ENCODE data around the gene PPP6R3.

PPP6R3 gene

GRCh38 chr11:68468217-68468828 lies 7.8 kb downstream of the PPP6R3 start:
- peaks cover 66% of the 10 kb centered on the region for H3K36me3 Mint-ChIP-seq (ENCODE audit: low read depth)
- peak overlapping the region in 2 of 3 experiments; percentile 4 to 9 for H3K27ac Mint-ChIP-seq
- peaks cover 13% of the 10 kb centered on the region for H3K9me3 Mint-ChIP-seq
- no peaks in the 10 kb centered on the region for H3K27me3 Mint-ChIP-seq (ENCODE audit: low read depth)
- H3K4me1 Mint-ChIP-seq, result peaks cover 68% of the 10 kb centered on the region
- H3K4me3 Mint-ChIP-seq, result no peak overlapping the region
- TF ChIP-seq, protein P1, sequence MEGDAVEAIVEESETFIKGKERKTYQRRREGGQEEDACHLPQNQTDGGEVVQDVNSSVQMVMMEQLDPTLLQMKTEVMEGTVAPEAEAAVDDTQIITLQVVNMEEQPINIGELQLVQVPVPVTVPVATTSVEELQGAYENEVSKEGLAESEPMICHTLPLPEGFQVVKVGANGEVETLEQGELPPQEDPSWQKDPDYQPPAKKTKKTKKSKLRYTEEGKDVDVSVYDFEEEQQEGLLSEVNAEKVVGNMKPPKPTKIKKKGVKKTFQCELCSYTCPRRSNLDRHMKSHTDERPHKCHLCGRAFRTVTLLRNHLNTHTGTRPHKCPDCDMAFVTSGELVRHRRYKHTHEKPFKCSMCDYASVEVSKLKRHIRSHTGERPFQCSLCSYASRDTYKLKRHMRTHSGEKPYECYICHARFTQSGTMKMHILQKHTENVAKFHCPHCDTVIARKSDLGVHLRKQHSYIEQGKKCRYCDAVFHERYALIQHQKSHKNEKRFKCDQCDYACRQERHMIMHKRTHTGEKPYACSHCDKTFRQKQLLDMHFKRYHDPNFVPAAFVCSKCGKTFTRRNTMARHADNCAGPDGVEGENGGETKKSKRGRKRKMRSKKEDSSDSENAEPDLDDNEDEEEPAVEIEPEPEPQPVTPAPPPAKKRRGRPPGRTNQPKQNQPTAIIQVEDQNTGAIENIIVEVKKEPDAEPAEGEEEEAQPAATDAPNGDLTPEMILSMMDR (IDR thresholded peaks at IDR 0.05; ENCODE audit: unreplicated experiment in 3 of 3), result no peak

DNA sequence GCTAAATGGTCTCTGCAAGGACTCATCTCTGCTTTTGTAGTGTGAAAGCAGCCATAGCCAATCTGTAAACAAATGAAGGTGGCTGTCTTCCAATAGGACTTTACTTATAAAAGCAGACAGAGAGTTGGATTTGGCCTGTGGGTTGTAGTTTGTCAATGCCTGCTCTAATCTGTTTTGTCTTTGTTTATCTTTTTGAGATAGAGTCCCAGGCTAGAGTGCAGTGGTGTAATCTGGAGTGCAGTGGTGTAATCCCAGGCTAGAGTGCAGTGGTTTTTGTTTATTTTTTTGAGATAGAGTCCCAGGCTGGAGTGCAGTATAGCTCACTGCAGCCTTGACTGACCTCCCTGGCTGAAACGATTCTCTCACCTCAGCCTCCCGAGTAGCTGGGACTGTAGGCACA lies 8.6 kb downstream of the PPP6R3 start:
- peaks cover 69% of the 10 kb centered on the region for H3K36me3 Mint-ChIP-seq (ENCODE audit: low read depth)
- H3K4me3 Mint-ChIP-seq, result no peak overlapping the region
- peaks cover 61% of the 10 kb centered on the region for H3K4me1 Mint-ChIP-seq
- H3K27me3 Mint-ChIP-seq (ENCODE audit: low read depth), result no peaks in the 10 kb centered on the region
- TF ChIP-seq, protein P1 (IDR thresholded peaks at IDR 0.05; ENCODE audit: unreplicated experiment in 3 of 3), result no peak
- H3K27ac Mint-ChIP-seq, result no peak overlapping the region
- H3K9me3 Mint-ChIP-seq, result peaks cover 18% of the 10 kb centered on the region

GRCh38 chr11:68469642-68470041 lies 9.1 kb downstream of the PPP6R3 start:
- H3K4me3 Mint-ChIP-seq, result no peak overlapping the region
- peaks cover 21% of the 10 kb centered on the region for H3K9me3 Mint-ChIP-seq

DNA sequence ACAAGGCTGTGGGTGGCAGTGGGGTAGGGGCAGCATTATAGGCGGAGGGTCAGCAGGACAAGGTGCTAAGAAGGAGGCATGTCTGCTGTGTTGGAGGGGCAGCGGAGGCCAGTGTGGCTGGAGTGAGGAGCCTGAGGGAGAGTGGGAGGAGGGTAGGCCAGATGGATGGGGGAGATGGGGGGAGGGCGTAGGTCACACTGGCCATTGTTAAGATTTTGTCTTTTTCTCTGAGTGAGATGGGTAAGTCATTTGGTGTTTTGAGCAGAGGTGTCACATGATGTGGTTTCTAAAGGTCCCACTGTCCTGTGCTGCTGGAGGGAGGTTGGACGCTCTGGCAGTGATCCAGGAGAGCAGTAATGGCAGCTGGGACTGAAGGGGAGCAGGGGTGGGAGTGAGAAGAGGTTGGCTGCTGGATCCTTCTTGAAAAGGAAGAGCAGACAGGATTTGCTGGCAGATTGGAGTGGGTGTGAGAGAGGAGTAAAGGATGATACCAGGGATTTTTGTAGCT lies 9.8 kb downstream of the PPP6R3 start:
- Mint-ChIP-seq H3K36me3 (ENCODE audit: low read depth) (peaks cover 80% of the 10 kb centered on the region), H3K4me3 (peak overlapping the region in 2 of 3 experiments; percentile 3 to 7), H3K27me3 (ENCODE audit: low read depth) (no peaks in the 10 kb centered on the region), H3K4me1 (peaks cover 57% of the 10 kb centered on the region), H3K9me3 (peaks cover 21% of the 10 kb centered on the region), H3K27ac (peak overlapping the region; percentile 31 to 68 (median 32))
- TF ChIP-seq, protein P1 (IDR thresholded peaks at IDR 0.05; ENCODE audit: unreplicated experiment in 3 of 3), result no peak

More at GRCh38 chr11:68469642-68470041, 9.1 kb downstream of the PPP6R3 start:
- TF ChIP-seq, protein P1 (IDR thresholded peaks at IDR 0.05; ENCODE audit: unreplicated experiment in 3 of 3), result no peak
- Mint-ChIP-seq H3K36me3 (ENCODE audit: low read depth) (peaks cover 74% of the 10 kb centered on the region), H3K4me1 (peaks cover 61% of the 10 kb centered on the region), H3K27ac (peak overlapping the region; percentile 4 to 37 (median 29)), H3K27me3 (ENCODE audit: low read depth) (no peaks in the 10 kb centered on the region)

GRCh38 chr11:68471360-68472340 lies 11.1 kb downstream of the PPP6R3 start:
- Mint-ChIP-seq H3K27ac (no peak overlapping the region), H3K4me3 (no peak overlapping the region), H3K4me1 (peaks cover 49% of the 10 kb centered on the region), H3K36me3 (ENCODE audit: low read depth) (peaks cover 83% of the 10 kb centered on the region), H3K9me3 (peaks cover 21% of the 10 kb centered on the region), H3K27me3 (ENCODE audit: low read depth) (no peaks in the 10 kb centered on the region)
- TF ChIP-seq, protein P1 (IDR thresholded peaks at IDR 0.05; ENCODE audit: unreplicated experiment in 3 of 3), result no peak
